ENCODE results near the gene AARSD1.
"Not testable (repeated sequence)": the region's sequence is repeated elsewhere in the genome, so short reads cannot be mapped to it uniquely, and the experiment has no call there.

Gene AARSD1

DNA sequence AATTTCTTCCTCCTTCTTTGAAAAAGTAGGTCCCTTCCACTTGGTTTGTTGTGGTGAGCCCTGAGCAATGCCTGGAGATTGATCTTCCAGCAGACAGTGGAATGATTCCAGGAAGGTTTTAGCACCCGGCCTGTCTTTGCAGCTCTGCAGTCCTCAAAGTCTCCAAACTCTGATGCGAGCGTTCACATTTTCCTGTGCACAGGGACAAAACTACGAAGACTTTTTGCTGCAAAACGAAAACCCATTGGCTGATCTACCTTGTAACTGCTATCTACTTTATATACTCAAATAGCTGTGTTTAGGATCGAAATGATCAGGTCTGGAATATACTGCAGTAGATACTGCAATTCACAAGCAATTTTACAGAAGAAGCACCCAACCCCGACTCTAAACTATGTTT is 42.0 kb downstream of the AARSD1 start:
- no peak overlapping the region for H3K4me3 Mint-ChIP-seq
- H3K27me3 Mint-ChIP-seq (ENCODE audit: low read depth, poor library complexity): peaks cover 18% of the 10 kb centered on the region
- peaks cover 45% of the 10 kb centered on the region for H3K4me1 Mint-ChIP-seq
- peaks cover 4% of the 10 kb centered on the region for H3K9me3 Mint-ChIP-seq
- peak overlapping the region; percentile 86 for H3K27ac Mint-ChIP-seq
- no peaks in the 10 kb centered on the region for H3K36me3 Mint-ChIP-seq (ENCODE audit: low read depth)
- DNase-seq: no peak
- TF ChIP-seq CTCF (IDR thresholded peaks at IDR 0.05): no peak

GRCh38 chr17:42920922-42921321 is 43.3 kb downstream of the AARSD1 start:
- H3K4me3 Mint-ChIP-seq: no peak overlapping the region
- peaks cover 45% of the 10 kb centered on the region for H3K4me1 Mint-ChIP-seq
- no peak for DNase-seq
- H3K9me3 Mint-ChIP-seq: peaks cover 3% of the 10 kb centered on the region
- no peak for TF ChIP-seq CTCF (IDR thresholded peaks at IDR 0.05)
- no peaks in the 10 kb centered on the region for H3K36me3 Mint-ChIP-seq (ENCODE audit: low read depth)
- peaks cover 15% of the 10 kb centered on the region for H3K27me3 Mint-ChIP-seq (ENCODE audit: low read depth, poor library complexity)
- no peak overlapping the region for H3K27ac Mint-ChIP-seq

- peaks cover 45% of the 10 kb centered on the region for H3K4me1 Mint-ChIP-seq
- no peaks in the 10 kb centered on the region for H3K36me3 Mint-ChIP-seq (ENCODE audit: low read depth)
- no peak overlapping the region for H3K27ac Mint-ChIP-seq
- no peak for TF ChIP-seq CTCF (IDR thresholded peaks at IDR 0.05)
- DNase-seq: no peak
- H3K9me3 Mint-ChIP-seq: no peaks in the 10 kb centered on the region
- peaks cover 15% of the 10 kb centered on the region for H3K27me3 Mint-ChIP-seq (ENCODE audit: low read depth, poor library complexity)
- H3K4me3 Mint-ChIP-seq: no peak overlapping the region
Observed at GRCh38 chr17:42920106-42920900, 44.0 kb downstream of the AARSD1 start.

DNA sequence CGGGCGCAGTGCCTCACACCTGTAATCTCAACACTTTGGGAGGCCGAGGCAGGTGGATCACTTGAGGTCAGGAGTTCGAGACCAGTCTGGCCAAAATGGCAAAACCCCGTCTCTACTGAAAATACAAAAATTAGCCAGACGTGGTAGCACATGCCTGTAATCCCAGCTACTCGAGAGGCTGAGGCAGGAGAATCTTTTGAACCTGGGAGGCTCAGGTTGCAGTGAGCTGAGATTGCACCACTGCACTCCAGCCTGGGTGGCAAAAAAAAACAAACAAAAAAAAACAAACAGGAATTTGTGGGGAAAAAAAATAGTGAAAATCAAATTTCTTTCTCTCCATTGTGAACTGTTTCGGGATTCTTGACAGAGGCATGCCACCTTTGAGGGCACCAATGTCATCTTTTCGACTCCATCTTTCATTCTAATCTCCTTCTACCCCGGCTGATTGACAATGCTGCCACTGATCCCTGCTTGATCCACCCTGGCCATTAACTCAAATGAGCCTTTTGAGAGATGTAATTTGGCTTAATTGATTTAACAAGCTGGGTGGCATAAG is 44.7 kb downstream of the AARSD1 start:
- DNase-seq; H3K4me3 Mint-ChIP-seq; H3K9me3 Mint-ChIP-seq; H3K36me3 Mint-ChIP-seq (ENCODE audit: low read depth): not testable (repeated sequence)
- peak overlapping the region; percentile 34 for H3K27ac Mint-ChIP-seq
- H3K4me1 Mint-ChIP-seq: peaks cover 41% of the 10 kb centered on the region
- H3K27me3 Mint-ChIP-seq (ENCODE audit: low read depth, poor library complexity): peaks cover 15% of the 10 kb centered on the region

GRCh38 chr17:42918902-42919521 is 45.2 kb downstream of the AARSD1 start:
- peaks cover 15% of the 10 kb centered on the region for H3K27me3 Mint-ChIP-seq (ENCODE audit: low read depth, poor library complexity)
- no peak for DNase-seq
- H3K36me3 Mint-ChIP-seq (ENCODE audit: low read depth): no peaks in the 10 kb centered on the region
- no peak for TF ChIP-seq CTCF (IDR thresholded peaks at IDR 0.05)
- peaks cover 41% of the 10 kb centered on the region for H3K4me1 Mint-ChIP-seq
- no peak overlapping the region for H3K4me3 Mint-ChIP-seq
- H3K9me3 Mint-ChIP-seq: no peaks in the 10 kb centered on the region
- peak overlapping the region; percentile 46 for H3K27ac Mint-ChIP-seq

DNA sequence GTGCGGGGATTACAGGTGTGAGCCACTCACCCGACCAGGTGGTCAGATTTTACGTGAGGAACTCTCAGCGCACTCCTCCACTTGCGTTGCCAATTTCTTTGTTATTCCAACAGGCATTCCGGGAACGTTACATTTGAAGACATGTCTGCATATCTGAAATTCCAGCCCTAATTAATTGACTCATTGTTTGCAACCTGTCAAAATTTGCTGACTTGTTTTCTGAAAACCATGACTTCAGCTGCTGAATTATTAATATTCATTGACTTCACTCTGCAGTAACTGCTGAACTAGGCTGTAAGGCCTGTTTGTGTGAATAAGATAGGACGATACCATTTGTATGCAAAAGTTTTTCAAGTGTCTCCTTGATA is 47.0 kb downstream of the AARSD1 start:
- DNase-seq: no peak
- Mint-ChIP-seq H3K4me1 (peaks cover 41% of the 10 kb centered on the region), H3K27me3 (ENCODE audit: low read depth, poor library complexity) (peaks cover 19% of the 10 kb centered on the region), H3K27ac (no peak overlapping the region), H3K4me3 (no peak overlapping the region), H3K9me3 (no peaks in the 10 kb centered on the region), H3K36me3 (ENCODE audit: low read depth) (no peaks in the 10 kb centered on the region)
- no peak for TF ChIP-seq CTCF (IDR thresholded peaks at IDR 0.05)

DNA sequence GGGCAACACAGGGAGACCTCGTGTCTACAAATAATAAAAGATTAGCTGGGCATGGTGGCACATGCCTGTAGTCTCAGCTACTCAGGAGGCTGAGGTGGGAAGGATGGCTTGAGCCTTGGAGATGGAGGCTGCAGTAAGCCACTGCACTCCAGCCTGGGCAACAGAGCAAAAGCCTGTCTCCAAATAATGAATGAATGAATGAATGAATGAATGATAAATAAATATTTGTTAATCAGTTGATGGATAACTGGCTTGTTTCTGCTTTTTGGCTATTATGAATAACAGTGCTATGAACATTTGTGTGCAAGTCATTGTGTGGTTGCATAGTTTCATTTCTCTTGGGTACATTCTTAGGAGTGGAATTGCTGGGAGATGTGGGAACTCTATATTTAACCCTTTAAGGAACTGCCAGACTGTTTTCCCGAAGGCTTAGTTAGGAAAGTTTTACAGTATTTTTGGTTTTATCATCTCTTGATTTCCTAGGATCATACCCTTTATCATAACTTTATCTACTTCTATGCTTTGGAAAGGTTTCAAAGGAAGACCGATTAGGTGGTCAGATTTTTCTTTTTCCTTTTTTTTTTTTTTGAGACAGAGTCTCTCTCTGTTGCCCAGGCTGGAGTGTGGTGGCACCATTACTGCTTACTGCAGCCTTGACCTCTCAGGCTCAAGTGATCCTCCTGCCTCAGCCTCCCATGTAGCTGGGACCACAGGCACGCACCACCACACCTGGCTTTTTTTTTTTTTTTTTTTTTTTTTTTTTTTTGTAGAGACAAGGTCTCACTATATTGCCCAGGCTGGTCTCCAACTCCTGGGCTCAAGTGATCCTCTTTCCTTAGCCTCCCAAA is 47.6 kb downstream of the AARSD1 start:
- H3K9me3 Mint-ChIP-seq; H3K4me3 Mint-ChIP-seq; H3K27ac Mint-ChIP-seq; DNase-seq; H3K36me3 Mint-ChIP-seq (ENCODE audit: low read depth): not testable (repeated sequence)
- Mint-ChIP-seq H3K4me1 (peaks cover 35% of the 10 kb centered on the region), H3K27me3 (ENCODE audit: low read depth, poor library complexity) (peaks cover 25% of the 10 kb centered on the region)

DNA sequence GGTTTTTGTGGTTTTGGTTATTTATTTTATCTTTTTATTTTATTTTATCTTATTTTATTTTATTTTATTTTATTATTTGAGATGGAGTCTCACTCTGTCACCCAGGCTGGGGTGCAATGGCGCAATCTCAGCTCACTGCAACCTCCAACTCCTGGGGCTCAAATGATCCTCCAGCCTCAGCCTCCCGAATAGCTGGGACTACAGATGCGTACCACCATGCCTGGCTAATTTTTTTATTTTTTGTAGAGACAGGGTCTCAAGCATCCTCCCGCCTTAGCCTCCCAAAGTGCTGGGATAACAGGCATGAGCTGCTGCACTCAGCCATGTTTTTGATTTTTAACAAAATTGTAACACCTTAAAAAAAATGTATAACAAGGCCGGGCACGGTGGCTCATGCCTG is 49.0 kb downstream of the AARSD1 start:
- not testable (repeated sequence) for H3K9me3 Mint-ChIP-seq; H3K4me3 Mint-ChIP-seq; H3K27ac Mint-ChIP-seq; DNase-seq; H3K36me3 Mint-ChIP-seq (ENCODE audit: low read depth)
- Mint-ChIP-seq H3K4me1 (peaks cover 25% of the 10 kb centered on the region), H3K27me3 (ENCODE audit: low read depth, poor library complexity) (peaks cover 30% of the 10 kb centered on the region)

Data from nephron progenitor cell (in vitro differentiated cells).